ENCODE data around the gene RBFOX1. TPM values are rescaled to one million over a fixed set of nuclear protein-coding genes. Genes with fewer than 3 reads are reported as not detected.

RBFOX1 gene
- total and polyA plus RNA-seq, 5 donors, result 22.5 to 80.8 (median 65.0) TPM

DNA sequence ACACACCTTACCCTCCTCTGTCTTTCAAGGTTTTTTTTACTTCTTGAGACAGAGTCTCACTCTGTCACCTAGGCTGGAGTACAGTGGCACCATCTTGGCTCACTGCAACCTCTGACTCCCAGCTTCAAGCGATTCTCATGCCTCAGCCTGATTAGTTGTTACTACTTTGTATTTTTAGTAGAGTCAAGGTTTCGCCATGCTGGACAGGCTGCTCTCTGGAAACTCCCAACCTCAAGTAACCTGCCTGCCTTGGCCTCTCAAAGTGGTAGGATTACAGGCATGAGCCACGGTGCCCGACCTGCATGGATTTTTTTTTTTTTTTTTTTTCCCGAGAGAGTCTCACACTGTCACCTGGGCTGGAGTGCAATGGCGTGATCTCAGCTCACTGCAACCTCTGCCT lies 273.2 kb downstream of the RBFOX1 start:
- Histone ChIP-seq H3K9me3 (ENCODE audit: control insufficient read depth, low read length) (no peaks in the 10 kb centered on the region), H3K27me3 (ENCODE audit: control insufficient read depth, insufficient read depth) (no peaks in the 10 kb centered on the region), H3K4me1 (ENCODE audit: control insufficient read depth, insufficient read depth, low read length) (no peaks in the 10 kb centered on the region), H3K4me3 (ENCODE audit: low read length) (no peak overlapping the region), H3K27ac (ENCODE audit: low read length) (peak overlapping the region; percentile 57)
- ATAC-seq (no peak), DNase-seq (no peak)
- intact Hi-C loops (cut with DNase I), result no loop called here
- WGBS, result 71% methylated on average over 6 of the region's 6 CpGs

DNA sequence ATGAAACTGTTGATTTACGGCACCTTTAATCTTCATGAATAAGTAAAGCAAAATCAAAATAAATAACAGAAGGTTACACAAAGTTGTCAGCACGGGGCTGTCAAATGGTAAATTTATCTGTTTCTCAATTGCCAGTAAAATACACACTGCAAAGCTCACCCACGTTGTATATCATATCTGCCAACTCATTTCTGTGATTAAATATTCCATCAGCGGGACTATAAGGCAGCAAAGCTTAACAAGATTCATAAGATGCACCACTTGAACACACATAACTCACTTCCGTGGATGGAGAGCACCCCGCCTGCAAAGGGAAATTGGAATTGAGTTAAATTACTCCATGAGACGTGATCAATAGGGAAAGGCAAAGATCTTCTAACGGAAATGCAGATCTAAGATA lies 280.0 kb downstream of the RBFOX1 start:
- no peak for DNase-seq
- 58% methylated on average over 8 of the region's 8 CpGs for WGBS
- Histone ChIP-seq H3K27ac (ENCODE audit: low read length) (no peak overlapping the region), H3K4me3 (ENCODE audit: low read length) (no peak overlapping the region), H3K27me3 (ENCODE audit: control insufficient read depth, insufficient read depth) (no peaks in the 10 kb centered on the region), H3K9me3 (ENCODE audit: control insufficient read depth, low read length) (no peaks in the 10 kb centered on the region), H3K4me1 (ENCODE audit: control insufficient read depth, insufficient read depth, low read length) (no peaks in the 10 kb centered on the region)
- ATAC-seq, result no peak
- intact Hi-C loops (cut with DNase I), result no loop called here

DNA sequence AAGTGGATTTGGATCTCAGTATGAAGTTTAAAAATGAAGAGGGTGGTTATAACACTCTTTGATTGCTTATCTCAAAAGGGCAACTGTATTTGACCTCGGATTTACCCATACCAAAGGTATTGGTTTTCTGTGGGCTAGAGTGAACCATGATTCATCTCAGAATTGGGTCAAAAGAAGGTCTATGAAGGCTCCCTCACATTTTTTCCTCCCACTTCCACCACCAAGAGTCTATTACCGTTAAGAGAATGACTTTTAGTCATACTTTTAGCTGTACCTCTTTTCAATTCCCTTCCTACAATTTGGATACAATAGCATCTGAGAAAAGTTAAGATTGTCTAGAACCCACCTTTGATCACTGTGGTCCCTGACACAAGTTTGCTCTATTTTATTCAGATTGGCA lies 280.9 kb downstream of the RBFOX1 start:
- no peaks in the 10 kb centered on the region for H3K4me1 ChIP-seq (ENCODE audit: control insufficient read depth, insufficient read depth, low read length)
- H3K9me3 ChIP-seq (ENCODE audit: control insufficient read depth, low read length), result no peaks in the 10 kb centered on the region
- no peak for ATAC-seq
- no peak overlapping the region for H3K27ac ChIP-seq (ENCODE audit: low read length)
- DNase-seq, result no peak
- no peaks in the 10 kb centered on the region for H3K27me3 ChIP-seq (ENCODE audit: control insufficient read depth, insufficient read depth)
- WGBS, result 69% methylated on average over 2 of the region's 2 CpGs
- intact Hi-C loops (cut with DNase I), result no loop called here
- no peak overlapping the region for H3K4me3 ChIP-seq (ENCODE audit: low read length)

DNA sequence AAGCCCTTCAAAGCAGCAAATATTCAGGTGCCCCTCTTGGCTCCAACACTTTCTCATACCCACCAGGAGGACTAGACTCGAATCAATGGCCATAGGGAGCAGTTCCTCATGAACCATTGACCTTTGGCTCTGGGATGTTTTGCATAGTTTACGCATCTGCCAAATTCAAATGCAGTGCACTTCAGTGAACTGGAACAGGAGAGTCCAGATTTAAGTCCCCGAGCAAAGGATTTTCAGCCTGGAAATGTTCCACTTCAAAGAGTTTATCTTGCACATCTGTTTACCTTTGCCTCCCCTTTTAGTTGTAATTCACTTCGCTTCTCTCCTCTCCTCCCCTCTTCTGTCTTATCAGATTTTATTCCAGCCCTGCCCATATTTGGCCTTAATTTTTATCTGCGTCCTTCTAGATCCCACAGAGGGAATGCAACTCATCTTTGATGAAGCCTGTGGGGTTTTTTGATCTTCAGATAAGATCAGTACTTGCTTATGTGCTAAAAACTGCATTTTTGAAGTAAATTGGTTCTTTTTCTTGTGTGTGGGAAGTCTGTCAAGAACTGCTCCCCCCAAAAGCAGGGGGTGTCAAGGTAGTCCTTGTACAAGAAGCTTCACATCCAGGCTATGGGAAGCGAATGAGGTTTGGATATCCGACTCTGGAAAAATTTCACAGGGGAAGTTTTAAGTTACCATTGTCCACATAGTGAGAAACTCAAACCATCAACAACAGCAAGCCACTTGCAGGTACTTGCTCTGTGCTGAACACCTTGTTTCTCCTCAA lies 281.6 kb downstream of the RBFOX1 start:
- Histone ChIP-seq H3K4me3 (ENCODE audit: low read length) (no peak overlapping the region), H3K27me3 (ENCODE audit: control insufficient read depth, insufficient read depth) (no peaks in the 10 kb centered on the region), H3K4me1 (ENCODE audit: control insufficient read depth, insufficient read depth, low read length) (no peaks in the 10 kb centered on the region), H3K27ac (ENCODE audit: low read length) (no peak overlapping the region), H3K9me3 (ENCODE audit: control insufficient read depth, low read length) (no peaks in the 10 kb centered on the region)
- WGBS, result 60% methylated on average over 7 of the region's 7 CpGs
- no peak for DNase-seq
- intact Hi-C loops (cut with DNase I), result no loop called here
- ATAC-seq, result no peak

DNA sequence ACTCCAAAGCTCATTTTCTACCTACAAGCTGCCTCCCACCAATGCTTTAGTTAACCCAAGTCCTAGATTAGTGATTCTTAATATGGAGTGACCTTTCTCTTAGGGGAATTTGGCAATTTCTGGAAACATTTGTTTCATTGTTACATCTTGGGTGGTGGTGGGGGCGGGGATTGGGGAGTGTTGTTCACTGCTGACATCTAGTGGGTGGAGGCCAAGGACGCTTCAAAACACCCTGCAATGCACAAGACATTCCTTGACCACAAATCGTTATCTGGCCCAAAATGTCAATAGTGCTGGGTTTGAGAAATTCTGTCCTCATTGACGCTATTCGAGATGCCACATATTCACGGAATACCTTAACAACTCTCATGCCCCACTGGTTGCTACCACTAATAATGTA lies 282.9 kb downstream of the RBFOX1 start:
- Histone ChIP-seq H3K4me1 (ENCODE audit: control insufficient read depth, insufficient read depth, low read length) (no peaks in the 10 kb centered on the region), H3K27me3 (ENCODE audit: control insufficient read depth, insufficient read depth) (no peaks in the 10 kb centered on the region), H3K27ac (ENCODE audit: low read length) (no peak overlapping the region), H3K4me3 (ENCODE audit: low read length) (no peak overlapping the region), H3K9me3 (ENCODE audit: control insufficient read depth, low read length) (no peaks in the 10 kb centered on the region)
- no peak for DNase-seq
- no peak for ATAC-seq
- WGBS, result 89% methylated on average over 6 of the region's 6 CpGs
- intact Hi-C loops (cut with DNase I), result no loop called here

DNA sequence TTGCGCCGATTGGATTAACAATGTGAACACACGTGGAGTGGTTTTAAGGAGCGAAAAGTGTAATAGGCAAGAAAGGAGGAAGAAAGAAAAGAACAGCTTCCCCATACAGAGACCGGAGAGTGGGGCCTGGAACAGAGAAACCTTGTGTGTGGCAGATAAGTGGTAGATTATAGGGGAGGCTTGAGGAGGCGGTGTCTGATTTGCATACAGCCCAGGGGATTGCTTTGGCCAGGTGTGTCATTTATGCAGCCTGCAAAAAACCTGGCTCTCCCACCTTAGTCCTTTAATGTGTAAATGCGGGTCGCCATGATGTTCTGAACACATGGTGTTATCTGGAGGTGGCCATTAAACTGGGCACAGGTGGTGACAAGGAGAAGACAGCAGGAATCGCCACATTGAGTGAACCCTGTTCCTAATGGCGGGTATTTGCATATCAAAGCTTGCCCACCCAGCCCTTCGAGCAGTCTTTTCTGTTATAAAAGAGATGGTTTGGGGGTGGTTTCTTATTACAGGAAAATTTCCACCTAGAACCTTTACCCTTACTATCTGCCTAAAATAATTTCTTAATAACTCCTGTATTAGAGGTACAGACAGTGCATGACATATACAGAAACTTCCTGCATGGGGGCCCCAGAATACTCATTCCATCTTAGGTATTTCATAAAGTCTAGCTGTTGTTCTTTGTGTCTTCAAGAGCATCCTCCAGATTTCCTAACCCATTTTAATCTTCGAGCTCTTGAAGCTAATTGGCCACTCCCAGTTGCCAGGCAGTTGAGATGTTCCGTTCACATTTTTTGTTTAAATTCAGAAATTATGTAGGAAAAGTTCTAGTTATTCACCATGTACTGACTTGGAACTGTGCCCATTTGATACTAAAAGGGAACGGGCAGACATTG lies 292.5 kb downstream of the RBFOX1 start:
- WGBS, result 73% methylated on average over 14 of the region's 14 CpGs

DNA sequence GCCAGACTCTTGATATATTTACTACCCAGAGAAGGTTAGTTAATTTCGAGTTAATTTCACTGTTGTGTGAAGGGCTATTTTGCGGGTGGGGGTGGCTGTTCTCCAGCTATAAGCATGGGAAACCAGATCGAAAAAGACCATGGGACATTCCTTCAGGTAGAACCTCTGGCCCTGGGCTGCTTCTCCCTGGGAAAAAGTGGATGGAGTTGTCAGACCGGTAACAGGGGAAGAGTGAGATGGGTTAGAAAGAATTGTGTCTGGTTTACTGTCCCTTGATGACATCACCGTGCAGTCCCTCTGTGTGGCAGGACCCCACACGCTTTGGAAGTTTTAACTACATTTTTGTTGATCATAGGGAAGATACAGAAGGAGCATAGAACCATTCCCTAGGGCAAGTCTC lies 296.3 kb downstream of the RBFOX1 start:
- 79% methylated on average over 6 of the region's 6 CpGs for WGBS
- H3K4me1 ChIP-seq (ENCODE audit: control insufficient read depth, insufficient read depth, low read length), result no peaks in the 10 kb centered on the region
- ATAC-seq, result no peak
- no peaks in the 10 kb centered on the region for H3K9me3 ChIP-seq (ENCODE audit: control insufficient read depth, low read length)
- no peak overlapping the region for H3K27ac ChIP-seq (ENCODE audit: low read length)
- no peak for DNase-seq
- intact Hi-C loops (cut with DNase I), result no loop called here
- no peaks in the 10 kb centered on the region for H3K27me3 ChIP-seq (ENCODE audit: control insufficient read depth, insufficient read depth)
- no peak overlapping the region for H3K4me3 ChIP-seq (ENCODE audit: low read length)

More for the DNA sequence above, 292.5 kb downstream of the RBFOX1 start:
- no peak overlapping the region for H3K27ac ChIP-seq (ENCODE audit: low read length)
- H3K27me3 ChIP-seq (ENCODE audit: control insufficient read depth, insufficient read depth), result no peaks in the 10 kb centered on the region
- DNase-seq (no peak), ATAC-seq (no peak)
- no peak overlapping the region for H3K4me3 ChIP-seq (ENCODE audit: low read length)
- H3K9me3 ChIP-seq (ENCODE audit: control insufficient read depth, low read length), result no peaks in the 10 kb centered on the region
- intact Hi-C loops (cut with DNase I), result no loop called here
- no peaks in the 10 kb centered on the region for H3K4me1 ChIP-seq (ENCODE audit: control insufficient read depth, insufficient read depth, low read length)

DNA sequence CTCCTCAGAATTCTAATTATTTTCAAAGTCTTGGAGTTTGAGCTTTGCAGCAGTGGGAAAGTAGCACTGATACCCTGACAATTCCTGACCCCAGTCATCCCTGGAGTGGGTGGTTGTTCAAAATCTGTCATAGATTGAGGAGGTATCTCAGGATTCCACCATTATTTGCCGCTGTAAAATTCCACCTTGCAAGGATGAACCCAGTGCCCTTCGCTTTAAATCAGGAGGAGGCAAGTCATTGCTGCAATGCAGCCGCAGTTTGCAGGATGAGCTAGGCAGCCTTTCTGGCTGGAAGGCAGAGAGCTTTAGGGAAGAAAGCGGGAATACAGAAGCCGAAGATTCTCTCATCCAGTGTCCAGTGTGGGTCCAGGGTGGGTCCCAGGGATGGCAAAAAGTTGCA lies 296.9 kb downstream of the RBFOX1 start:
- intact Hi-C loops (cut with DNase I), result no loop called here
- Histone ChIP-seq H3K4me1 (ENCODE audit: control insufficient read depth, insufficient read depth, low read length) (no peaks in the 10 kb centered on the region), H3K9me3 (ENCODE audit: control insufficient read depth, low read length) (no peaks in the 10 kb centered on the region), H3K27me3 (ENCODE audit: control insufficient read depth, insufficient read depth) (no peaks in the 10 kb centered on the region), H3K27ac (ENCODE audit: low read length) (no peak overlapping the region), H3K4me3 (ENCODE audit: low read length) (no peak overlapping the region)
- 91% methylated on average over 5 of the region's 5 CpGs for WGBS
- DNase-seq (no peak), ATAC-seq (no peak)

DNA sequence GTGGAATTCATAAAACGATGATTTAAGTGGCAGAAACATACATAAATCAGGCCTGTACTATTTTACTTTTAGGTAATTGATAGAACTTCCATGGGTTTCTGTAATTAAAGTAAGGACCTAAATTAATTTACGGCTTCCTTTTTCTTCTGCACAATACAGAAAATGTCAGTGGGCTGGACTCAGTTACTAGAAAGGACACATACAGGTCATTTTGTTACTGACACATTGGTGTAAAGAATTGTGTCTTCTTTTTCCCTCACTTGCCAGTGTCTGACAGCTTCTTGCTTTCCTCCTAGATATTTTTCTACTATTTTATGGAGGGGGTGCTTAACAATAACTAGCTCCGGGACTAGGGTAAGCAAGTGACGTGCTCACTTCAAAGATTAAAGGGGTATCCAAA lies 304.8 kb downstream of the RBFOX1 start:
- intact Hi-C loops (cut with DNase I), result no loop called here
- H3K27me3 ChIP-seq (ENCODE audit: control insufficient read depth, insufficient read depth), result no peaks in the 10 kb centered on the region
- DNase-seq (no peak), ATAC-seq (no peak)
- H3K4me3 ChIP-seq (ENCODE audit: low read length), result no peak overlapping the region
- H3K27ac ChIP-seq (ENCODE audit: low read length), result no peak overlapping the region
- WGBS, result 86% methylated on average over 4 of the region's 4 CpGs
- no peaks in the 10 kb centered on the region for H3K4me1 ChIP-seq (ENCODE audit: control insufficient read depth, insufficient read depth, low read length)
- H3K9me3 ChIP-seq (ENCODE audit: control insufficient read depth, low read length), result no peaks in the 10 kb centered on the region

DNA sequence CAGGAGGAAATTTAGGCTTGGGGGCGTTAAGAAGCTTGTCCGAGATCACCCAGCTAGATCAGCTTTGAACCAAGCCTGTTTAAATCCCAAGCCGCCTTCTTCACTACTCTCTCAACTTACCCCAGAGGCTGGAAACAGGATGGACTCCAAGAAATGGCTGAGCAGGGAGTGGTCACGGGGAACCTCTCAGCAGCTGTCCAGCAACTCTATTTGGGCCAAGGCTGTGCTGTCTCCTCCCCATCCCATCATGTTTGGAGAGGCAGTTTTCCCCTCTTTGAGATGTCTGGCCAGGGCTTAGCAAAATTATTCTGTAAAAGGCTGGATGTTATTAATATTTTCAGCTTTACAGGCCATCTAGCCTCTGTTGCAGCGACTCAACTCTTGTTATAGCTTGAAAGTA lies 305.7 kb downstream of the RBFOX1 start:
- Histone ChIP-seq H3K27me3 (ENCODE audit: control insufficient read depth, insufficient read depth) (no peaks in the 10 kb centered on the region), H3K27ac (ENCODE audit: low read length) (no peak overlapping the region), H3K9me3 (ENCODE audit: control insufficient read depth, low read length) (no peaks in the 10 kb centered on the region), H3K4me3 (ENCODE audit: low read length) (no peak overlapping the region), H3K4me1 (ENCODE audit: control insufficient read depth, insufficient read depth, low read length) (no peaks in the 10 kb centered on the region)
- no peak for DNase-seq
- no peak for ATAC-seq
- WGBS, result 85% methylated on average over 5 of the region's 5 CpGs
- intact Hi-C loops (cut with DNase I), result no loop called here

DNA sequence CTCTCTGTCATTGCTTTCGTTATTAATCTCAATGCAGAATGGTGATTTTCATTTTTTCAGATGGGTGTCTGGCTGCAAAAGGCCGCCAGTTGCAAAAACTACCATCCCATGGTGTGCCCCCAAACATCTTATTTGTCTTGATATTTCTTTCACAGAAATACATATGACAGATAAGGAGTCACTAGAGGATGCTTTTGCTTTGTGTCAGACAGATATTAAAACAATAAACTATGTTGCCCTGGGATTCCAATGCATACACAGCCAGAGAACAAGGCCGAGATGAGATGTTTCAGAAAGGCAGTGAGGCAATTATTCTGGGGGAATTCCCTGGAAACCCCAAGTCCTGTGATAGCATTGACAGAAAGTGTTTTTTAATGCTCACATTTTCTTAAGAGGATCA lies 307.7 kb downstream of the RBFOX1 start:
- 60% methylated on average over 3 of the region's 3 CpGs for WGBS
- ATAC-seq (no peak), DNase-seq (no peak)
- Histone ChIP-seq H3K4me1 (ENCODE audit: control insufficient read depth, insufficient read depth, low read length) (no peaks in the 10 kb centered on the region), H3K9me3 (ENCODE audit: control insufficient read depth, low read length) (no peaks in the 10 kb centered on the region), H3K4me3 (ENCODE audit: low read length) (no peak overlapping the region), H3K27me3 (ENCODE audit: control insufficient read depth, insufficient read depth) (no peaks in the 10 kb centered on the region), H3K27ac (ENCODE audit: low read length) (no peak overlapping the region)
- intact Hi-C loops (cut with DNase I), result no loop called here
